ENCODE data around the gene ZNF639. TPM values are rescaled to one million over a fixed set of nuclear protein-coding genes. Genes with fewer than 3 reads are reported as not detected.

ZNF639 gene
- total RNA-seq, 1 experiment from 2014 or later = 60.4 TPM

DNA sequence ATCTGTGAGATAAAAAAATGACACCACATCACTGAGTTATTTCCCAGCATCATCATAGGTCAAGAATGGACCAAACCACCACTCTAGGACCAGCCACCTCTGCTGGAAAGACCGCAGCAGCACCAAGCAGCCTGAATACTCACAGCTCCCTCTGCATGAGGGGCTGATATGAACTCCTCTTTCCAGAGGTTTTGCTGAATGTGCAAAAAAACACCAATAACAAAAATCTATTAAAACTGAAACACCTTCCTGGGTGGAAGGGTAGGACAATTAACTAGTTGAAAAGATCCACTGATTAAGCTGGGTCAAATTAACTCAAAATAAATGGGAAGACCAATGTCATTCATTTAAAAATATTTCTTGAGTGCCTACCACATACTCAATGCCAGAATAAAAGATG, 43.0 kb upstream of the ZNF639 start:
- Histone ChIP-seq H3K4me3 (ENCODE audit: low read length) (no peak overlapping the region), H3K27ac (ENCODE audit: low read length) (no peak overlapping the region), H3F3A (ENCODE audit: low read length, unreplicated experiment) (no peaks in the 10 kb centered on the region), H3K4me1 (ENCODE audit: insufficient read depth, low read length) (no peaks in the 10 kb centered on the region), H3K9ac (ENCODE audit: low read length) (no peak overlapping the region), H3K9me3 (ENCODE audit: low read length) (no peaks in the 10 kb centered on the region), H4K20me1 (ENCODE audit: low read length) (no peaks in the 10 kb centered on the region), H3K4me2 (ENCODE audit: low read length) (no peak overlapping the region), H3K27me3 (ENCODE audit: low read length) (no peaks in the 10 kb centered on the region), H3K9me2 (replicated peaks; ENCODE audit: low read length) (no peaks in the 10 kb centered on the region), H3K36me3 (ENCODE audit: low read depth, low read length) (no peaks in the 10 kb centered on the region), H2AFZ (ENCODE audit: low read length) (no peak overlapping the region), H3K79me2 (ENCODE audit: low read length) (no peaks in the 10 kb centered on the region)
- CTCF ChIA-PET = no interaction called here
- ATAC-seq (no peak), DNase-seq (no peak)
- intact Hi-C loops (cut with micrococcal nuclease) = no loop called here
- TF ChIP-seq EZH2 (IDR thresholded peaks at IDR 0.05; ENCODE audit: low read length, unreplicated experiment) (no peak), EZH2phosphoT487 (IDR thresholded peaks at IDR 0.05; ENCODE audit: borderline replicate concordance, low read length) (no peak), CTCF (conservative IDR thresholded peaks at IDR 0.05; ENCODE audit: low read depth, low read length) (no peak)
- POLR2A ChIA-PET (ENCODE audit: unreplicated experiment) = no interaction called here
- BruUV-seq (replicated peaks) = no TSS peak

GRCh38 chr3:179281825-179282224, 41.0 kb upstream of the ZNF639 start:
- ChIA-PET CTCF (interaction anchor here (0.6 kb wide), 1 partner anchor 25 kb away, joined by 3 read pairs; no protein-coding TSS in a partner anchor), POLR2A (ENCODE audit: unreplicated experiment) (no interaction called here)
- Histone ChIP-seq H3K79me2 (ENCODE audit: low read length) (no peaks in the 10 kb centered on the region), H2AFZ (ENCODE audit: low read length) (no peak overlapping the region), H3F3A (ENCODE audit: low read length, unreplicated experiment) (no peaks in the 10 kb centered on the region), H3K27me3 (ENCODE audit: low read length) (no peaks in the 10 kb centered on the region), H4K20me1 (ENCODE audit: low read length) (no peaks in the 10 kb centered on the region), H3K4me1 (ENCODE audit: insufficient read depth, low read length) (no peaks in the 10 kb centered on the region), H3K27ac (ENCODE audit: low read length) (no peak overlapping the region), H3K9me3 (ENCODE audit: low read length) (no peaks in the 10 kb centered on the region), H3K36me3 (ENCODE audit: low read depth, low read length) (no peaks in the 10 kb centered on the region), H3K9me2 (replicated peaks; ENCODE audit: low read length) (no peaks in the 10 kb centered on the region), H3K4me3 (ENCODE audit: low read length) (no peak overlapping the region), H3K9ac (ENCODE audit: low read length) (no peak overlapping the region), H3K4me2 (ENCODE audit: low read length) (no peak overlapping the region)
- DNase-seq = no peak
- no peak for ATAC-seq
- no TSS peak for BruUV-seq (replicated peaks)
- no peak for TF ChIP-seq EZH2phosphoT487 (IDR thresholded peaks at IDR 0.05; ENCODE audit: borderline replicate concordance, low read length)
- TF ChIP-seq EZH2 (IDR thresholded peaks at IDR 0.05; ENCODE audit: low read length, unreplicated experiment) = no peak
- no peak for TF ChIP-seq CTCF (conservative IDR thresholded peaks at IDR 0.05; ENCODE audit: low read depth, low read length)
- intact Hi-C loops (cut with micrococcal nuclease) = no loop called here

DNA sequence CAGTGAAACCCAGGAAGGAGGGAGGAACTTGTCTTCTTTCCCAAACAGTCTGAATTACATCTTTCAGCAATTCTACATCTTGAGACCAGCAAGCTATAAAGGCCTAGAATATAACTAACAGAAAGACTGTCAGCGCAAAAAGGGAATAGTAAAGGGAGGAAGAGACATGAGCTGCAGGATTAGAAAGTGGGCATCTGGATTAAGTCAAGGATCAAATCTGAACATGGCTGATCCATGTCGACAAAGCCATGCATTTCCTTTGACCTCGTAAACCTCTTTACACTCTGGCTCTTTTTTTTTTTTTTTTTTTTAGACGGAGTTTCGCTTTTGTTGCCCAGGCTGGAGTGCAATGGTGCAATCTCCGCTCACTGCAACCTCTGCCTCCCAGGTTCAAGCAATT, 36.5 kb upstream of the ZNF639 start:
- no peak overlapping the region for H3K27ac ChIP-seq (ENCODE audit: low read length)
- no peaks in the 10 kb centered on the region for H3K36me3 ChIP-seq (ENCODE audit: low read depth, low read length)
- no peaks in the 10 kb centered on the region for H4K20me1 ChIP-seq (ENCODE audit: low read length)
- intact Hi-C loops (cut with micrococcal nuclease) = no loop called here
- no peaks in the 10 kb centered on the region for H3K9me3 ChIP-seq (ENCODE audit: low read length)
- TF ChIP-seq EZH2phosphoT487 (IDR thresholded peaks at IDR 0.05; ENCODE audit: borderline replicate concordance, low read length) (no peak), CTCF (conservative IDR thresholded peaks at IDR 0.05; ENCODE audit: low read depth, low read length) (no peak), EZH2 (IDR thresholded peaks at IDR 0.05; ENCODE audit: low read length, unreplicated experiment) (no peak)
- ChIA-PET POLR2A (ENCODE audit: unreplicated experiment) (no interaction called here), CTCF (no interaction called here)
- H3K4me1 ChIP-seq (ENCODE audit: insufficient read depth, low read length) = no peaks in the 10 kb centered on the region
- ATAC-seq = no peak
- H3K4me3 ChIP-seq (ENCODE audit: low read length) = no peak overlapping the region
- H2AFZ ChIP-seq (ENCODE audit: low read length) = no peak overlapping the region
- no peaks in the 10 kb centered on the region for H3K79me2 ChIP-seq (ENCODE audit: low read length)
- no peaks in the 10 kb centered on the region for H3F3A ChIP-seq (ENCODE audit: low read length, unreplicated experiment)
- no TSS peak for BruUV-seq (replicated peaks)
- DNase-seq = no peak
- no peak overlapping the region for H3K4me2 ChIP-seq (ENCODE audit: low read length)
- H3K27me3 ChIP-seq (ENCODE audit: low read length) = no peaks in the 10 kb centered on the region
- H3K9me2 ChIP-seq (replicated peaks; ENCODE audit: low read length) = no peaks in the 10 kb centered on the region
- no peak overlapping the region for H3K9ac ChIP-seq (ENCODE audit: low read length)

All from PC-3 (cell line).